Activated CD4-positive, alpha-beta T cell treated with anti-CD3 and anti-CD28 coated beads, Interleukin-2, amount 50 U/mL, for 24 hours (primary cell): ENCODE measurements around the gene ZNF619.

Experiments
- DNase-seq, 2 donors: peaks; one replicate each; pipeline ENCODE4 v3.0.0-alpha.2; 2020; ENCODE audit warnings: low read depth in 1 of 2, low spot score in 1 of 2

Gene ZNF619

DNA sequence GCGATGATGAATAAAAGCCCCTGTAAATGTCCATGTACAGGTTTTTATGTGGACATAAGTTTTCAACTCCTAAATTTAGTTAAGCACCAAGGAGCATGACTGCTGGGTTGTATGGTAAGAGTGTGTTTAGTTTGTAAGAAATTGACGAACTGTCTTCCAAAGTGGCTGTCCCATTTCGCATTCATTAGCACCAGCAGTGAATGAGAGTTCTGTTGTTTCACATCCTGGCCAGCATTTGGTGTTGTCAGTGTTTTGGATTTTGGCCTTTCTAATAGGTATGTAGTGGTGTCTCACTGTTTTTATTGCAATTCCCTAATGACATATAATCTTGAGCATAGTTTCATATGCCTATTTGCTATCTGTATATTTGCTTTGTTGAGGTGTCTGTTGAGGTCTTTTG, 51.5 kb downstream of the ZNF619 start:
- no peak for DNase-seq

- DNase-seq: no peak
These were observed 55.3 kb downstream of the ZNF619 start for GRCh38 chr3:40532252-40532651.

GRCh38 chr3:40534283-40534682, 57.4 kb downstream of the ZNF619 start:
- no peak for DNase-seq
